Loucy (cell line): ENCODE results near the gene BRPF3.

Experiments used
- H2AFZ ChIP-seq: fragments of 200-600 bp; sonication (generic); 2 replicates; pipeline ENCODE4 v1.6.0; 2016; ENCODE audit warnings: antibody characterized with exemption, mild to moderate bottlenecking, low read length, moderate library complexity
- H3F3A ChIP-seq: fragments of 200-600 bp; 2 replicates; pipeline ENCODE4 v1.6.0; 2016; ENCODE audit warnings: antibody characterized with exemption, low read depth, mild to moderate bottlenecking
- H3K27me3 ChIP-seq: fragments of 200-600 bp; sonication (generic); 2 replicates; pipeline ENCODE4 v1.6.1; 2014; ENCODE audit warnings: low read length, mild to moderate bottlenecking; ENCODE audit not compliant: insufficient read depth, poor library complexity, severe bottlenecking
- H3K36me3 ChIP-seq: fragments of 200-600 bp; sonication (generic); 2 replicates; pipeline ENCODE4 v1.6.1; 2016; ENCODE audit warnings: low read length; ENCODE audit not compliant: insufficient read depth
- H3K4me1 ChIP-seq: fragments of 200-600 bp; sonication (generic); 2 replicates; pipeline ENCODE4 v1.5.1; 2014; ENCODE audit warnings: low read length, mild to moderate bottlenecking; ENCODE audit not compliant: insufficient read depth, poor library complexity, severe bottlenecking
- H3K4me2 ChIP-seq: fragments of 200-600 bp; sonication (generic); 2 replicates; pipeline ENCODE4 v1.6.0; 2014; ENCODE audit warnings: antibody characterized with exemption, low read length, low read depth, mild to moderate bottlenecking; ENCODE audit not compliant: poor library complexity, severe bottlenecking
- H3K4me3 ChIP-seq: fragments of 200-600 bp; sonication (generic); 2 replicates; pipeline ENCODE4 v1.5.1; 2014; ENCODE audit warnings: low read length, mild to moderate bottlenecking, mixed read lengths; ENCODE audit not compliant: poor library complexity, severe bottlenecking
- H3K79me2 ChIP-seq: fragments of 200-600 bp; sonication (generic); 2 replicates; pipeline ENCODE4 v1.6.1; 2014; ENCODE audit warnings: low read length; ENCODE audit not compliant: insufficient read depth
- H3K9ac ChIP-seq: fragments of 200-600 bp; sonication (generic); 2 replicates; pipeline ENCODE4 v1.6.0; 2014; ENCODE audit warnings: mild to moderate bottlenecking, low read depth, low read length, moderate library complexity; ENCODE audit not compliant: poor library complexity, severe bottlenecking
- H3K9me2 ChIP-seq: fragments of 200-600 bp; sonication (generic); replicated peaks from 2 replicates; pipeline ENCODE4 v1.6.1; 2016; ENCODE audit warnings: low read depth, low read length, mixed read lengths
- H3K9me3 ChIP-seq: fragments of 200-600 bp; sonication (generic); 2 replicates; pipeline ENCODE4 v1.6.1; 2014; ENCODE audit warnings: mild to moderate bottlenecking, antibody characterized with exemption, low read length, low read depth; ENCODE audit not compliant: insufficient read depth
- H4K20me1 ChIP-seq: fragments of 200-600 bp; sonication (generic); 2 replicates; pipeline ENCODE4 v1.6.0; 2014; ENCODE audit warnings: antibody characterized with exemption, low read length, mild to moderate bottlenecking; ENCODE audit not compliant: insufficient read depth, poor library complexity, severe bottlenecking
- CTCF ChIP-seq: fragments of 200-600 bp; sonication (generic); conservative IDR thresholded peaks from 2 replicates; pipeline ENCODE4 v1.5.1; 2014; ENCODE audit warnings: mild to moderate bottlenecking, antibody characterized with exemption, low read length
- EZH2phosphoT487 ChIP-seq: fragments of 200-600 bp; IDR thresholded peaks from 2 replicates; pipeline ENCODE4 v1.6.1; 2018; ENCODE audit warnings: antibody characterized with exemption, mild to moderate bottlenecking, moderate library complexity, borderline replicate concordance

The BRPF3 gene

GRCh38 chr6:36273067-36273466, 76.5 kb downstream of the BRPF3 start:
- Histone ChIP-seq H3K4me1 (no peaks in the 10 kb centered on the region), H3K9ac (no peak overlapping the region), H3K27me3 (no peaks in the 10 kb centered on the region), H3F3A (no peaks in the 10 kb centered on the region), H3K4me2 (no peak overlapping the region), H4K20me1 (no peaks in the 10 kb centered on the region), H3K36me3 (no peaks in the 10 kb centered on the region), H3K79me2 (no peaks in the 10 kb centered on the region), H3K4me3 (no peak overlapping the region), H2AFZ (no peak overlapping the region), H3K9me2 (no peaks in the 10 kb centered on the region), H3K9me3 (no peaks in the 10 kb centered on the region)
- TF ChIP-seq EZH2phosphoT487 (no peak), CTCF (no peak)

- no peaks in the 10 kb centered on the region for H3K4me1 ChIP-seq
- no peaks in the 10 kb centered on the region for H3K36me3 ChIP-seq
- TF ChIP-seq CTCF (no peak), EZH2phosphoT487 (no peak)
- H2AFZ ChIP-seq, result no peak overlapping the region
- H3K9me3 ChIP-seq, result no peaks in the 10 kb centered on the region
- no peak overlapping the region for H3K9ac ChIP-seq
- H3K27me3 ChIP-seq, result no peaks in the 10 kb centered on the region
- no peak overlapping the region for H3K4me2 ChIP-seq
- H3K79me2 ChIP-seq, result no peaks in the 10 kb centered on the region
- no peaks in the 10 kb centered on the region for H3K9me2 ChIP-seq
- H4K20me1 ChIP-seq, result no peaks in the 10 kb centered on the region
- no peaks in the 10 kb centered on the region for H3F3A ChIP-seq
- H3K4me3 ChIP-seq, result no peak overlapping the region
Measured at GRCh38 chr6:36273802-36274514, 77.4 kb downstream of the BRPF3 start.

- no peaks in the 10 kb centered on the region for H3F3A ChIP-seq
- H3K79me2 ChIP-seq, result no peaks in the 10 kb centered on the region
- no peak overlapping the region for H3K4me3 ChIP-seq
- H3K27me3 ChIP-seq, result no peaks in the 10 kb centered on the region
- H3K4me2 ChIP-seq, result no peak overlapping the region
- no peaks in the 10 kb centered on the region for H4K20me1 ChIP-seq
- no peaks in the 10 kb centered on the region for H3K9me2 ChIP-seq
- no peaks in the 10 kb centered on the region for H3K36me3 ChIP-seq
- H3K9ac ChIP-seq, result no peak overlapping the region
- H3K9me3 ChIP-seq, result no peaks in the 10 kb centered on the region
- TF ChIP-seq CTCF (no peak), EZH2phosphoT487 (no peak)
- no peaks in the 10 kb centered on the region for H3K4me1 ChIP-seq
- H2AFZ ChIP-seq, result no peak overlapping the region
Measured at GRCh38 chr6:36276581-36277536, 80.3 kb downstream of the BRPF3 start.
